ENCODE measurements around the gene GTF2IRD1. TPM values are rescaled to one million over a fixed set of nuclear protein-coding genes. Genes with fewer than 3 reads are reported as not detected.

The GTF2IRD1 gene
- polyA plus RNA-seq, 1 of the 3 experiments (the other 2 are of a cell fraction): 26.4 TPM

GRCh38 chr7:74518654-74519053 lies 64.9 kb downstream of the GTF2IRD1 start (continued):
- TF ChIP-seq FOXJ3 (CRISPR knock-in tag; IDR thresholded peaks at IDR 0.05): no peak
- TF ChIP-seq TAF1 (IDR thresholded peaks at IDR 0.05; ENCODE audit: borderline replicate concordance, low read depth, low read length): no peak

GRCh38 chr7:74519395-74519794 lies 65.7 kb downstream of the GTF2IRD1 start:
- Histone ChIP-seq H3K9me3 (no peaks in the 10 kb centered on the region), H3K9me2 (no peaks in the 10 kb centered on the region), H3K4me2 (no peak overlapping the region), H3K27ac (ENCODE audit: low read depth in 2 of 2, low read length in 1 of 2) (no peak overlapping the region), H3F3A (replicated peaks; ENCODE audit: insufficient read depth) (no peaks in the 10 kb centered on the region), H3K79me2 (ENCODE audit: insufficient read depth) (no peaks in the 10 kb centered on the region), H4K20me1 (ENCODE audit: insufficient read depth) (no peaks in the 10 kb centered on the region), H3K4me1 (ENCODE audit: control insufficient read depth in 1 of 2, insufficient read depth in 2 of 2, low read depth in 1 of 2, low read length in 1 of 2) (peaks cover 0 to 9% of the 10 kb centered on the region in 2 experiments; a peak in 1 of 4 replicates), H3K36me3 (replicated peaks in 1 of 2; ENCODE audit: control insufficient read depth in 1 of 2, insufficient read depth in 2 of 2, low read length in 1 of 2) (peaks cover 30 to 31% of the 10 kb centered on the region in 2 experiments), H3K9ac (no peak overlapping the region), H2AFZ (ENCODE audit: low read depth) (no peak overlapping the region), H3K27me3 (ENCODE audit: insufficient read depth) (no peaks in the 10 kb centered on the region), H3K4me3 (ENCODE audit: low read depth in 2 of 2, low read length in 1 of 2) (no peak overlapping the region)
- ChIA-PET CTCF (interaction anchor here (2.1 to 2.7 kb wide), 2 partner anchors 8 to 70 kb away, joined by 4 to 14 read pairs; no protein-coding TSS in a partner anchor), POLR2A (no interaction called here)
- 96% methylated on average over 12 of the region's 14 CpGs for WGBS (ENCODE audit: low lambda C conversion rate)
- no peak for DNase-seq
- no peak for TF ChIP-seq EZH2phosphoT487 (IDR thresholded peaks at IDR 0.05; ENCODE audit: borderline replicate concordance, low read depth)
- TF ChIP-seq TAF1 (IDR thresholded peaks at IDR 0.05; ENCODE audit: borderline replicate concordance, low read depth, low read length): no peak
- TF ChIP-seq CTCF (IDR thresholded peaks at IDR 0.05): no peak
- TF ChIP-seq RXRA (IDR thresholded peaks at IDR 0.05; ENCODE audit: borderline replicate concordance, low read depth): no peak
- TF ChIP-seq MXI1 (IDR thresholded peaks at IDR 0.05; ENCODE audit: low read depth, low read length): no peak
- TF ChIP-seq POLR2AphosphoS5 (IDR thresholded peaks at IDR 0.05; ENCODE audit: low read depth, low read length): no peak
- no peak for TF ChIP-seq FOXJ3 (CRISPR knock-in tag; IDR thresholded peaks at IDR 0.05)
- TF ChIP-seq NFIC (IDR thresholded peaks at IDR 0.05; ENCODE audit: borderline replicate concordance): no peak
- no peak for TF ChIP-seq FOXM1 (IDR thresholded peaks at IDR 0.05; ENCODE audit: low read depth)
- no peak for TF ChIP-seq IRF3 (IDR thresholded peaks at IDR 0.05; ENCODE audit: low read depth, low read length)
- TF ChIP-seq JUND (IDR thresholded peaks at IDR 0.05): no peak
- no peak for TF ChIP-seq EP300 (IDR thresholded peaks at IDR 0.05; ENCODE audit: borderline replicate concordance in 1 of 2, low read depth in 1 of 2, low read length in 1 of 2)
- no peak for TF ChIP-seq TEAD4 (IDR thresholded peaks at IDR 0.05; ENCODE audit: borderline replicate concordance, insufficient read depth)
- TF ChIP-seq MAX (IDR thresholded peaks at IDR 0.05; ENCODE audit: low read depth): no peak
- TF ChIP-seq RFX5 (IDR thresholded peaks at IDR 0.05; ENCODE audit: low read length): no peak
